IgD-negative memory B cell (primary cell): ENCODE measurements around the gene IGF2BP1. TPM values are rescaled to one million over a fixed set of nuclear protein-coding genes. Genes with fewer than 3 reads are reported as not detected.

Experiments
- H3K27ac Mint-ChIP-seq, 3 donors: one replicate each; pipeline ENCODE4 v1.8.0; 2020 to 2022; ENCODE audit warnings: mild to moderate bottlenecking in 3 of 3, mixed read lengths in 3 of 3, moderate library complexity in 1 of 3
- H3K27me3 Mint-ChIP-seq: one replicate; pipeline ENCODE4 v1.8.0; 2021; ENCODE audit warnings: mixed read lengths
- H3K36me3 Mint-ChIP-seq: one replicate; pipeline ENCODE4 v1.8.0; 2020; ENCODE audit warnings: mild to moderate bottlenecking, mixed read lengths
- H3K4me1 Mint-ChIP-seq, 3 donors: one replicate each; pipeline ENCODE4 v1.8.0; 2020 to 2022; ENCODE audit warnings: mixed read lengths in 3 of 3, mild to moderate bottlenecking in 1 of 3
- H3K4me3 Mint-ChIP-seq, 4 donors: one replicate each; pipeline ENCODE4 v1.8.0; 2020 to 2022; ENCODE audit warnings: mild to moderate bottlenecking in 4 of 4, mixed read lengths in 4 of 4, moderate library complexity in 3 of 4
- H3K9me3 Mint-ChIP-seq, 3 donors: one replicate each; pipeline ENCODE4 v1.8.0; 2020 to 2021; ENCODE audit warnings: mixed read lengths in 3 of 3, mild to moderate bottlenecking in 1 of 3
- polyA plus RNA-seq: library from polyadenylated mRNA; unstranded; fragments of 300-500 nt; fragmentation: Illumina TruSeq; gene quantifications from one replicate; pipeline ENCODE4 v1.2.3, GENCODE V29; 2021

IGF2BP1 gene
- polyA plus RNA-seq, 1 donor from 2014 or later: not detected

GRCh38 chr17:49049265-49049664, 52.1 kb downstream of the IGF2BP1 start:
- H3K27me3 Mint-ChIP-seq: no peaks in the 10 kb centered on the region
- H3K27ac Mint-ChIP-seq: no peak overlapping the region
- H3K36me3 Mint-ChIP-seq: no peaks in the 10 kb centered on the region
- no peaks in the 10 kb centered on the region for H3K4me1 Mint-ChIP-seq
- H3K4me3 Mint-ChIP-seq: no peak overlapping the region
- no peaks in the 10 kb centered on the region for H3K9me3 Mint-ChIP-seq

GRCh38 chr17:49050611-49051010, 53.4 kb downstream of the IGF2BP1 start:
- Mint-ChIP-seq H3K4me3 (no peak overlapping the region), H3K27ac (no peak overlapping the region), H3K4me1 (no peaks in the 10 kb centered on the region), H3K36me3 (no peaks in the 10 kb centered on the region), H3K27me3 (no peaks in the 10 kb centered on the region), H3K9me3 (no peaks in the 10 kb centered on the region)

GRCh38 chr17:49051269-49051668, 54.1 kb downstream of the IGF2BP1 start:
- no peaks in the 10 kb centered on the region for H3K27me3 Mint-ChIP-seq
- H3K36me3 Mint-ChIP-seq: no peaks in the 10 kb centered on the region
- no peak overlapping the region for H3K4me3 Mint-ChIP-seq
- no peaks in the 10 kb centered on the region for H3K9me3 Mint-ChIP-seq
- H3K4me1 Mint-ChIP-seq: peaks cover 0 to 3% (median 0%) of the 10 kb centered on the region in 3 donors
- H3K27ac Mint-ChIP-seq: no peak overlapping the region

- Mint-ChIP-seq H3K27ac (no peak overlapping the region), H3K27me3 (peaks cover 1% of the 10 kb centered on the region), H3K4me3 (no peak overlapping the region), H3K9me3 (no peaks in the 10 kb centered on the region), H3K36me3 (no peaks in the 10 kb centered on the region), H3K4me1 (peaks cover 0 to 3% (median 0%) of the 10 kb centered on the region in 3 donors)
Observed at GRCh38 chr17:49053171-49053829, 56.1 kb downstream of the IGF2BP1 start.

GRCh38 chr17:49054342-49055092, 57.3 kb downstream of the IGF2BP1 start:
- H3K27me3 Mint-ChIP-seq: peaks cover 1% of the 10 kb centered on the region
- H3K4me1 Mint-ChIP-seq: peaks cover 0 to 3% (median 0%) of the 10 kb centered on the region in 3 donors
- no peak overlapping the region for H3K4me3 Mint-ChIP-seq
- H3K27ac Mint-ChIP-seq: no peak overlapping the region
- no peaks in the 10 kb centered on the region for H3K9me3 Mint-ChIP-seq
- H3K36me3 Mint-ChIP-seq: no peaks in the 10 kb centered on the region

- H3K27ac Mint-ChIP-seq: no peak overlapping the region
- H3K27me3 Mint-ChIP-seq: peaks cover 1% of the 10 kb centered on the region
- H3K4me3 Mint-ChIP-seq: no peak overlapping the region
- no peaks in the 10 kb centered on the region for H3K36me3 Mint-ChIP-seq
- H3K4me1 Mint-ChIP-seq: peaks cover 0 to 3% (median 0%) of the 10 kb centered on the region in 3 donors
- no peaks in the 10 kb centered on the region for H3K9me3 Mint-ChIP-seq
Observed at GRCh38 chr17:49055181-49055927, 58.2 kb downstream of the IGF2BP1 start.

- H3K4me1 Mint-ChIP-seq: no peaks in the 10 kb centered on the region
- H3K9me3 Mint-ChIP-seq: peaks cover 0 to 4% (median 0%) of the 10 kb centered on the region in 3 donors
- no peak overlapping the region for H3K4me3 Mint-ChIP-seq
- H3K27me3 Mint-ChIP-seq: peaks cover 4% of the 10 kb centered on the region
- no peak overlapping the region for H3K27ac Mint-ChIP-seq
- H3K36me3 Mint-ChIP-seq: no peaks in the 10 kb centered on the region
Observed at GRCh38 chr17:49061524-49061943, 64.3 kb downstream of the IGF2BP1 start.

- H3K4me1 Mint-ChIP-seq: no peaks in the 10 kb centered on the region
Observed at GRCh38 chr17:49063652-49064051, 66.5 kb downstream of the IGF2BP1 start.

GRCh38 chr17:49067163-49067562, 70.0 kb downstream of the IGF2BP1 start:
- peaks cover 3% of the 10 kb centered on the region for H3K27me3 Mint-ChIP-seq
- peaks cover 0 to 2% (median 0%) of the 10 kb centered on the region in 3 donors for H3K4me1 Mint-ChIP-seq
- peaks cover 1% of the 10 kb centered on the region for H3K36me3 Mint-ChIP-seq
- peaks cover 0 to 4% (median 0%) of the 10 kb centered on the region in 3 donors for H3K9me3 Mint-ChIP-seq
- no peak overlapping the region for H3K4me3 Mint-ChIP-seq
- H3K27ac Mint-ChIP-seq: no peak overlapping the region

More at GRCh38 chr17:49063652-49064051, 66.5 kb downstream of the IGF2BP1 start:
- Mint-ChIP-seq H3K27ac (no peak overlapping the region), H3K36me3 (peaks cover 1% of the 10 kb centered on the region), H3K4me3 (peak overlapping the region in 1 of 4 donors; percentile 1), H3K27me3 (peaks cover 2% of the 10 kb centered on the region), H3K9me3 (peaks cover 0 to 4% (median 0%) of the 10 kb centered on the region in 3 donors)

GRCh38 chr17:49069585-49070273, 72.5 kb downstream of the IGF2BP1 start:
- H3K4me1 Mint-ChIP-seq: peaks cover 0 to 2% (median 0%) of the 10 kb centered on the region in 3 donors
- peaks cover 0 to 4% (median 0%) of the 10 kb centered on the region in 3 donors for H3K9me3 Mint-ChIP-seq
- H3K36me3 Mint-ChIP-seq: peaks cover 1% of the 10 kb centered on the region

GRCh38 chr17:49071106-49071505, 73.9 kb downstream of the IGF2BP1 start:
- no peak overlapping the region for H3K27ac Mint-ChIP-seq
- H3K4me3 Mint-ChIP-seq: no peak overlapping the region
- H3K9me3 Mint-ChIP-seq: no peaks in the 10 kb centered on the region
- peaks cover 0 to 2% (median 0%) of the 10 kb centered on the region in 3 donors for H3K4me1 Mint-ChIP-seq
- H3K36me3 Mint-ChIP-seq: peaks cover 1% of the 10 kb centered on the region
- peaks cover 8% of the 10 kb centered on the region for H3K27me3 Mint-ChIP-seq

More at GRCh38 chr17:49069585-49070273, 72.5 kb downstream of the IGF2BP1 start:
- Mint-ChIP-seq H3K27me3 (peaks cover 5% of the 10 kb centered on the region), H3K27ac (no peak overlapping the region), H3K4me3 (no peak overlapping the region)

GRCh38 chr17:49074851-49075540, 77.8 kb downstream of the IGF2BP1 start:
- H3K27ac Mint-ChIP-seq: no peak overlapping the region
- peaks cover 17% of the 10 kb centered on the region for H3K27me3 Mint-ChIP-seq
- no peak overlapping the region for H3K4me3 Mint-ChIP-seq
- no peaks in the 10 kb centered on the region for H3K36me3 Mint-ChIP-seq
- H3K9me3 Mint-ChIP-seq: no peaks in the 10 kb centered on the region
- H3K4me1 Mint-ChIP-seq: peaks cover 0 to 5% (median 0%) of the 10 kb centered on the region in 3 donors

- no peaks in the 10 kb centered on the region for H3K36me3 Mint-ChIP-seq
- peak overlapping the region in 1 of 3 donors; percentile 76 for H3K27ac Mint-ChIP-seq
- peaks cover 0 to 5% (median 0%) of the 10 kb centered on the region in 3 donors for H3K4me1 Mint-ChIP-seq
- H3K9me3 Mint-ChIP-seq: no peaks in the 10 kb centered on the region
- H3K4me3 Mint-ChIP-seq: no peak overlapping the region
- H3K27me3 Mint-ChIP-seq: peaks cover 19% of the 10 kb centered on the region
Observed at GRCh38 chr17:49076573-49077384, 79.6 kb downstream of the IGF2BP1 start.
